Middle frontal gyrus (tissue), 1 donor: ENCODE data around the gene CALR.
"Not testable (repeated sequence)": the region's sequence is repeated elsewhere in the genome, so short reads cannot be mapped to it uniquely, and the experiment has no call there.

ENCODE experiments used
- DNase-seq: peaks from one replicate; pipeline ENCODE4 v3.0.0-alpha.2; 2015; ENCODE audit warnings: low spot score; ENCODE audit errors: extremely low spot score

The CALR gene

GRCh38 chr19:12937927-12938778 is at the start of gene CALR:
TSS of gene CALR (plus strand) at chr19:12938609. CDS start at chr19:12938680, 71 bp downstream.
- peak; percentile 100 for DNase-seq

GRCh38 chr19:12890299-12890786 is 48.1 kb upstream of the CALR start:
- not testable (repeated sequence) for DNase-seq

GRCh38 chr19:12890787-12891552 is 47.4 kb upstream of the CALR start, which contains the start of gene GCDH:
TSS of gene GCDH (plus strand) at chr19:12891160. CDS start at chr19:12891305, 145 bp downstream.
- DNase-seq = peak; percentile 98

- DNase-seq = no peak
These were observed 46.8 kb upstream of the CALR start for GRCh38 chr19:12891553-12892021.

- no peak for DNase-seq
These were observed 44.8 kb upstream of the CALR start for GRCh38 chr19:12893582-12893981.

- DNase-seq = no peak
These were observed 41.9 kb upstream of the CALR start for GRCh38 chr19:12896460-12896859.

GRCh38 chr19:12899891-12900518 is 38.4 kb upstream of the CALR start:
- no peak for DNase-seq

GRCh38 chr19:12907166-12907565 is 31.2 kb upstream of the CALR start:
- DNase-seq = no peak

- DNase-seq = no peak
These were observed 25.8 kb upstream of the CALR start for GRCh38 chr19:12912571-12912970.

- peak; percentile 52 for DNase-seq
These were observed 25.3 kb upstream of the CALR start for GRCh38 chr19:12913011-12913561.

GRCh38 chr19:12913851-12914690 is 24.3 kb upstream of the CALR start:
- no peak for DNase-seq

- not testable (repeated sequence) for DNase-seq
These were observed 22.5 kb upstream of the CALR start for GRCh38 chr19:12915860-12916259.

- no peak for DNase-seq
These were observed 20.2 kb upstream of the CALR start for GRCh38 chr19:12918253-12918652.

- DNase-seq = no peak
These were observed 17.4 kb upstream of the CALR start for GRCh38 chr19:12921047-12921446.

GRCh38 chr19:12922959-12923358 is 15.4 kb upstream of the CALR start:
- DNase-seq = no peak

GRCh38 chr19:12924621-12925310 is 13.6 kb upstream of the CALR start:
- DNase-seq = no peak

- DNase-seq = no peak
These were observed 8.3 kb upstream of the CALR start for GRCh38 chr19:12930002-12930645.

GRCh38 chr19:12932392-12933286 is 5.8 kb upstream of the CALR start:
- no peak for DNase-seq
